ENCODE data around the gene MMP2.

The MMP2 gene

DNA sequence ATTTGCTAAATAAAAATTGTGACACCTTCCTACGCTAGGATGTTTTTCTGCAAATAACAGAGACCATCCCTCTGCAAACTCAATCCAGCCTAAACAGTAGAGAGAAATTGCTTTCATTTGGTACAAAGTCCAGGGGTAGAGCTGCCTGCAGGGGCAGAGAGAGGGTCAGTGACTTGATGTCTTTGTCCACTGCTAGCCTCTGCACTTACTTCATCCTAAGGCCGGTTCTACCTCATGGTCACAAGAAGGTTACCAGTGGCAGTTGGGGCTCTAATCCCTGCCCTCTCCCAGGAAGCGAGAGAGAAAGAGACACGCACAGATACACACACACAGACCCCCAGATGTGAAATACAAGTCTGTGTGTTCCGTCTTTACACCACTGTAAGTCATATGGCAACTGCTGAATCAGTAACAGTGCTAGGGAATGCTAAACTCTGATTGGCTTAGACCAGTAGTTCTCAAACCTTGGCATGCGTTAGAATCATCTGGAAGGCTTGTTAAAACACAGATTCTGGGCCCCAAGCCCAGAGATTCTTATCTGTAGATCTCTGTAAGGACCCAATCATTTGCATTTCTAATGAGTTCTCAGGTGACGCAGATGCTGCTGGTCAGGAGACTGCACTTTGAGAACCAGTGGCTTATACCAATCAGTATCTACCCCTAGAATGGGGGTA, 16.8 kb downstream of the MMP2 start:
- DNase-seq = no peak

DNA sequence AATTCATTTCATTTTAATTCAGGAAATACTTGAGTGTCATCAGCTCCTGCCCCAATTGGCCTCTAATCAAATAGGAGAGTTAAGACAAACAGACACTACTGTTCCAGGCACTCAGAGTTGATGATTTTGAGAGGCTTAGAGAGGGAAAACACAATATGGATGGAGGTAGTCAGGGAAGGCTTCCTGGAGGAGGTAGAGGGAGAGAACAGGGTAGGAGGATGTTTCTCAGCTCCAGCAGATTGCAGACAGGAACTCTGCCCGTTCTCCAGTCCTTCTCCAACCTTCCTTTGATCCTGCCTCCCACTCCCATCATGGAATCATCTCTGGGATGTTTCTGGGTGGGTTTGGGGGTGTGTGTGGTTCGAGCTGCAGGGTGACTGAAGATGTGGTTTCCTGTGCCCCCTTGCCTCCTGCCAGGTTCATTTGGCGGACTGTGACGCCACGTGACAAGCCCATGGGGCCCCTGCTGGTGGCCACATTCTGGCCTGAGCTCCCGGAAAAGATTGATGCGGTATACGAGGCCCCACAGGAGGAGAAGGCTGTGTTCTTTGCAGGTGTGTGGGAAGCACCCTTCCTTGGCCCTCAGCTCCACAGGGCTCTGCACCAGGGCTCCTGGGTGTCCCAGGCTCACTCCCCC, 17.6 kb downstream of the MMP2 start:
- DNase-seq = no peak

DNA sequence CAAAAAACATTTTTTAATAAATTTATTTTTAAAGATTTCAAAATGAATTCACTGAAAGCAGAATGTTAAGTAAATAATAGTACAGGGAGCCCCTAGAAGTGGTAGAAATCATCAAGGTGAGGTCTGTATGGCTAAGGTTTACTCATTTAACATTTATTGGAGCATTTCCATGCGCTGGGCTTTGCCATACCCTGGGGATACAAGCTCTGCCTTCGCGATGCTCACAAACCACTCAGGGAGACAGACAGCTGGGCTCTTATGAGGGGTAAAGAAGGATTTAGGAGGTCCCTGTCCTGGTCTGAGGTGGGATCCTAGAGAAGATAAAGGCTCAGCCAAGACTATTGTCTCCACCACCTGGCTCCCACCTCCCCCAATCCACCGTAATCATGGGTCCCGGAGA, 18.6 kb downstream of the MMP2 start:
- DNase-seq = no peak

DNA sequence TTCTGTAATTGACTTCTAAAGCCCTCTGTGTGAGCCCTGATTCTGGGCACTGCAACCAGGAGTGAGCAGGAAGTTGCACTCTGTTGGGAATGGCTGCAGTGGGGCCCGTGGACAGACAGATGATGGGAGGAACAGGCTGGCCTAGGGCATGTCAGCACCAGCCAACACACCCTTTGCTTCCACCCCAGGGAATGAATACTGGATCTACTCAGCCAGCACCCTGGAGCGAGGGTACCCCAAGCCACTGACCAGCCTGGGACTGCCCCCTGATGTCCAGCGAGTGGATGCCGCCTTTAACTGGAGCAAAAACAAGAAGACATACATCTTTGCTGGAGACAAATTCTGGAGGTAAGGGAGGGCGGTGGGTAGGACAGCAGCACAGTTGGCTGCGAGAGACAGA, 19.1 kb downstream of the MMP2 start:
- DNase-seq = no peak

DNA sequence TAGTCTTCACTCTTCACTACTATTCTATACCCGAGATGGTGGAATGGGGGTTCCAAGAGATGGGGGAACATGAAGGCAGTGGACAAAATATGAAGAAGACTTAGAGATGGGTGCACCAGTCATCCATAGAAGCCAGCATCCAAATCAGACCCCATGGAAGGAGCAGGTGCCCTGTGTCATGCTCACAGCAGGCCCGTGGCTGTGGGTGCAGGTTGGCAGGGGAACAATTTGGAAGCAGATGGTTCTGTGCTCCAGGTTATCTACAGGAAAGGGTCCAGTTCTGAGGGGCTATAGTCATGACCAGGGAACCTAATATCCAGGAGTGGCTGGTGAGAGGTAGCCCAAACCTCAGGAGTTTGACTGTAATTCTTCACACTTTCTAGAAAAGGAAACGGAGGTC, 20.3 kb downstream of the MMP2 start:
- DNase-seq = no peak

DNA sequence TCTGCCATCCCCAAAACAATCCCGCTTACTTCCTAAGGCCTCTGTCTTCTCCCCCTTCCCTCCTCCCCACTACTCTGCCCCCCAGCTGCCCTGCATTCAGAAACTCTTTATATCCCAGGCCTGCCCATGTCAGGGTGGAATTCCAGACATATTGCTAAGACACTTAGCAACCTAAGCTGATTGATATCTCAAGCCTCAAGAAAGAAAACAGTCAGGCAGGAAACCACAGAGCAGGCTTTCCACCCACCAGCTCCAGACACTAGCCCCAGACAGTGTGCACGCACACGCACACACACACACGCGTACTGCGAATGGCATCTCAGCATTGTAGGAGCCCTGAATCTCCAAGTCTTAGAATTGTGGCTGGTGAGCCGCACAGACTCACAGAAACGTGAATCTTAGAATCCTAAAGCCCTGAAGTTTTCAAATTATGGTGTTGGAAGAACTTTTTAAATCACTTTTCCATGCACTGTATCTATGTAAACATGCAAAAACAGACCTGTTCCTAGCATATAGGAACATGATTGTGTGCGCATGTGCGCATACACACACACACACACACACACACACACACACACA, 21.0 kb downstream of the MMP2 start:
- no peak for DNase-seq

DNA sequence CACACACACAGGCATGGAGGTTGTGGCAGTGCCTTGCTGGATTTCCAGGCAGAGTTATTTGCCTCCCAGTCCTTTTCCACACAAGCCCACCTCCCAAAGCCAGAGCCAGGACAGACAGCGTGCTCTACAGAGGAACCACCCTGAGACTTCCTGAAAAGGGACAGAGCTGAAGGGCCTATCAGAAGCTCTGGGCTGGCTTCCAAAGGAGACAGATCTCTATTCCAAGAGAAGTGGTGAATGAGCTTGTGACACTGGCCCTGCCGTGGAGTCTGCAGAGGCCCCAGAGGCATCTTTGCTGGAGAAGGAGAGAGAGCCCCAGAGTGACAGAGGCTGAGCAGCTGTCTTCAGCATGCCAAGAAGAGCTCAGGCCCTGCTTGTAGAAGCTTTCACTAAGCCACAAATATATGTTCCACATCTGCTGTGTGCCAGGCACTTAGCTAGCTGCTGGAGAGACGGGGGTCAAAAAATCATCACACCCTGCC, 21.6 kb downstream of the MMP2 start:
- DNase-seq = no peak

GRCh38 chr16:55501549-55502322, 22.7 kb downstream of the MMP2 start:
- DNase-seq = no peak

DNA sequence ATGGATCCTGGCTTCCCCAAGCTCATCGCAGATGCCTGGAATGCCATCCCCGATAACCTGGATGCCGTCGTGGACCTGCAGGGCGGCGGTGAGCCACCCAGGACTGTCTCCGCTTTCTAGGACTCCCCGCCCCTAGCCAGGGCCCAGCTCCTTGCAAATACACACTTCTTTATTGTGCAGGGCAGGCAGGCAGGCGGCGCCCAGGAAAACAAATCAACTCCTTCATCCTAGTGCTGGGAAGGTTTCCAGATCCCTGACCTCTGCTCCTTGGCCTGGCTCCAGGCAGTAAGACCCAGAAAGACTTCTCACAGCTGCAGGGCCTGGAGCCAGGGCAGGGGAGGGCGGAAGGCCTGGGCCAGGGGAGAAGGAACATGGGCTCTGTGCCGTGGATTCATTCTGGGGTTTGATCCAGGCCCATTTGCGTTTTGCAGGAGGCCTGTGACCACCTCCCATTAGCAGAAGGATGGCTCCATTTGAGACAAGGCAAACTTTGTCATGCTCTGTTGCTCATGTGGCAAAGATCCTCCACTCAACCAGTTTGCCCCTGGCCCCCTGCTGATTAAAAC, 23.9 kb downstream of the MMP2 start:
- no peak for DNase-seq

- DNase-seq = no peak
Observed at GRCh38 chr16:55503726-55504550, 24.9 kb downstream of the MMP2 start.

DNA sequence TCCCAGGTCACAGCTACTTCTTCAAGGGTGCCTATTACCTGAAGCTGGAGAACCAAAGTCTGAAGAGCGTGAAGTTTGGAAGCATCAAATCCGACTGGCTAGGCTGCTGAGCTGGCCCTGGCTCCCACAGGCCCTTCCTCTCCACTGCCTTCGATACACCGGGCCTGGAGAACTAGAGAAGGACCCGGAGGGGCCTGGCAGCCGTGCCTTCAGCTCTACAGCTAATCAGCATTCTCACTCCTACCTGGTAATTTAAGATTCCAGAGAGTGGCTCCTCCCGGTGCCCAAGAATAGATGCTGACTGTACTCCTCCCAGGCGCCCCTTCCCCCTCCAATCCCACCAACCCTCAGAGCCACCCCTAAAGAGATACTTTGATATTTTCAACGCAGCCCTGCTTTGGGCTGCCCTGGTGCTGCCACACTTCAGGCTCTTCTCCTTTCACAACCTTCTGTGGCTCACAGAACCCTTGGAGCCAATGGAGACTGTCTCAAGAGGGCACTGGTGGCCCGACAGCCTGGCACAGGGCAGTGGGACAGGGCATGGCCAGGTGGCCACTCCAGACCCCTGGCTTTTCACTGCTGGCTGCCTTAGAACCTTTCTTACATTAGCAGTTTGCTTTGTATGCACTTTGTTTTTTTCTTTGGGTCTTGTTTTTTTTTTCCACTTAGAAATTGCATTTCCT, 26.5 kb downstream of the MMP2 start:
- no peak for DNase-seq

- no peak for DNase-seq
Observed at GRCh38 chr16:55506083-55506482, 27.1 kb downstream of the MMP2 start.

- DNase-seq = no peak
Observed at GRCh38 chr16:55506708-55507107, 27.7 kb downstream of the MMP2 start.

DNA sequence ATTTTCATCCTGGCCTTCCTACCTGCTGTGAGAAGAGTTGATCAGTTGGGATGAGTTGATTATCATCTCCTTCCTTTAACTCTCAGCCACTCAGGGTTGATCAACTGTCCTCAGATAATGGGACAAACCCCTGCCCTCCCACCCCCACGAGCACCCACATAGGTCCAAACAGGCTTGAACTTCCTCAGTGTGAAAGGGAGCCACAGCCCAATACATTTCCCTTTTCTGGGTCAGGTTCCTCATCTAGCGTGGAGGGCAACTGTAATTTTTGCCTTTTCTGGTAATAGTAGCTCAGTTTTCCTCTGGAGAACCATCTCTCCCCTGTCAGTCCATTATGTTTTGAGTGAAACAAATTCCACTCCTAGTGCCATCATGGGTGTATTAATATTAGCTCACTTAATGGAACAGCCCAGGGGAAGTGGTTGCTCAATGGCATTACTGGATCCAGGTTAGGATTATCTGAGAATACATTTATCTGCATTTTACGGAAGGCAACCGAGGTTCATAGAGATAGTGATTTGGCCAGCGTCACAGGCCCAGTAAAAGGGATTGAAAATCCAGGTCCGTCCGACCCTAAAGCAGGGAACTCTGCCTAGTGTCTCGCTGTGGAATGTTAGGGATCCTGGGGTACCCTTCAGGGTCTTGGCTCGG, 29.4 kb downstream of the MMP2 start:
- DNase-seq = no peak

- peak; percentile 24 to 67 for DNase-seq
Observed at GRCh38 chr16:55508941-55509931, 30.2 kb downstream of the MMP2 start, which contains the start of gene LPCAT2. Gene LPCAT2 (plus strand): TSS chr16:55509072. CDS start chr16:55509182, 110 bp downstream.

DNA sequence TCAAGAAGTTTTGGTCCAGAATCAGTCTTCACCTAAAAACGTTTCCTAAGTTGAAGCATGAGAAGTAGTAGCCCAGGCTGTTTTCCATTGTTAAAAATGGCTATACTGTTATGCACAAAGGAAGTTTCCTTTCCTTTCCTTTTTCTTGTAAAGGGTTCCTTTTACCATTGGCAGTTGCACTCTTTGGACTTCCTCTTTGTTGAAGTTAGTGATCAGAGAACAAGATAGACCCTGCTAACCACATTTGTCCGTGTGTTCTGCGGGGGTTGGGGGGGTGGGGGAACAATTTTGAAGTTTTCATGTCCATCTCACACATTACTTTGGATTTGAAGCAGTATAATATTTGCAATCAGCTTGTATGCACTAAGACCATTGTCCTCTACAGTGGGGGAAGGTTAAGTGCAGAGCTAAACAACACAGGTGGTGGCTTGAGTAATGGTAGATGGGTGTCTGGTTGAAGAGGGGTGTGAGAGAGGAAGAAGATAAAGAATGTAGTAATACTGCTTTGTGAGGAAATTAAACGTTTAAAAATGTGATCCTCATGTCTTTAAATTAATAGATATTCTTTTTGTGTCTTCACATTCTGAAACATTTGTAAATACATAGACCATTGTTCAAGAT, 31.3 kb downstream of the MMP2 start:
- no peak for DNase-seq

DNA sequence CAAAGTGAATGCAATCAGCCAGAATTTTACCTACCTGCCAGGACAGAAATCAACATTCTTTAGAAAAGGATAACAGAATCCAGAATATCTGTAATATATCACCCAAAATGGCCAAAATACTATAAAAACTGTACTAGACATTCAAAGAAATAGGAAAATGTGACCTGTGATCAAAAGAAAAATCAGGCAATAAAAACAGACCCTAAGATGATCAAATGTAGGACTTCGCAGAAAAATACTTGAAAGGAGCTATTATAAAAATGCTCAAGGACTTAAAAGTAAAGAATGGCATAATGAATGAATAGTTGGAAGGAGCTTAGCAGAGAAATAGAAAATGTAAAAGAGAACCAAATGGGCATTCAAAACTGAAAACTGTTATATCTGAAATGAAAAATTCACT, 33.9 kb downstream of the MMP2 start:
- no peak for DNase-seq

- DNase-seq = no peak
Observed at GRCh38 chr16:55513616-55514015, 34.6 kb downstream of the MMP2 start.

GRCh38 chr16:55515111-55515510, 36.1 kb downstream of the MMP2 start:
- no peak for DNase-seq
